ENCODE data around the gene ACAT2.

- TF ChIP-seq ZNF274 (IDR thresholded peaks at IDR 0.05; ENCODE audit: low read depth, low read length) (no peak), YY1 (IDR thresholded peaks at IDR 0.05; ENCODE audit: insufficient read depth, insufficient read length) (no peak), SUZ12 (IDR thresholded peaks at IDR 0.05; ENCODE audit: extremely low read depth, insufficient read depth, insufficient read length) (no peak)
These were observed 8.6 kb upstream of the ACAT2 start for GRCh38 chr6:159753081-159753872.
